ENCODE measurements around the gene EFNA4.

The EFNA4 gene

GRCh38 chr1:155085504-155086127 lies 22.1 kb downstream of the EFNA4 start:
- DNase-seq (ENCODE audit: low read depth in 2 of 2, low spot score in 1 of 2) = peak in 1 of 2 donors; percentile 63

- DNase-seq (ENCODE audit: low read depth in 2 of 2, low spot score in 1 of 2) = peak in 1 of 2 donors; percentile 60
Measured at GRCh38 chr1:155086128-155086741, 22.7 kb downstream of the EFNA4 start.

GRCh38 chr1:155086856-155087535 lies 23.5 kb downstream of the EFNA4 start:
- DNase-seq (ENCODE audit: low read depth in 2 of 2, low spot score in 1 of 2) = no peak

- DNase-seq (ENCODE audit: low read depth in 2 of 2, low spot score in 1 of 2) = peak; percentile 65 to 70
Measured at GRCh38 chr1:155091071-155092051, 27.8 kb downstream of the EFNA4 start.

- DNase-seq (ENCODE audit: low read depth in 2 of 2, low spot score in 1 of 2) = no peak
Measured at GRCh38 chr1:155092131-155092530, 28.6 kb downstream of the EFNA4 start.

GRCh38 chr1:155092641-155093040 lies 29.1 kb downstream of the EFNA4 start:
- DNase-seq (ENCODE audit: low read depth in 2 of 2, low spot score in 1 of 2) = no peak

- DNase-seq (ENCODE audit: low read depth in 2 of 2, low spot score in 1 of 2) = no peak
Measured at GRCh38 chr1:155093911-155094621, 30.5 kb downstream of the EFNA4 start.

GRCh38 chr1:155094622-155094948 lies 31.0 kb downstream of the EFNA4 start:
- no peak for DNase-seq (ENCODE audit: low read depth in 2 of 2, low spot score in 1 of 2)

GRCh38 chr1:155099331-155099730 lies 35.8 kb downstream of the EFNA4 start:
- DNase-seq (ENCODE audit: low read depth in 2 of 2, low spot score in 1 of 2) = no peak

GRCh38 chr1:155103325-155103724 lies 39.8 kb downstream of the EFNA4 start:
- DNase-seq (ENCODE audit: low read depth in 2 of 2, low spot score in 1 of 2) = no peak

- no peak for DNase-seq (ENCODE audit: low read depth in 2 of 2, low spot score in 1 of 2)
Measured at GRCh38 chr1:155104605-155105534, 41.3 kb downstream of the EFNA4 start.

GRCh38 chr1:155105604-155106011 lies 42.1 kb downstream of the EFNA4 start:
- DNase-seq (ENCODE audit: low read depth in 2 of 2, low spot score in 1 of 2) = no peak

- no peak for DNase-seq (ENCODE audit: low read depth in 2 of 2, low spot score in 1 of 2)
Measured at GRCh38 chr1:155106862-155107261, 43.3 kb downstream of the EFNA4 start.

GRCh38 chr1:155107309-155108264 lies 44.0 kb downstream of the EFNA4 start:
- no peak for DNase-seq (ENCODE audit: low read depth in 2 of 2, low spot score in 1 of 2)

GRCh38 chr1:155108296-155108695 lies 44.8 kb downstream of the EFNA4 start:
- DNase-seq (ENCODE audit: low read depth in 2 of 2, low spot score in 1 of 2) = no peak

- no peak for DNase-seq (ENCODE audit: low read depth in 2 of 2, low spot score in 1 of 2)
Measured at GRCh38 chr1:155110381-155110780, 46.8 kb downstream of the EFNA4 start.

GRCh38 chr1:155110826-155111225 lies 47.3 kb downstream of the EFNA4 start:
- DNase-seq (ENCODE audit: low read depth in 2 of 2, low spot score in 1 of 2) = no peak

GRCh38 chr1:155113450-155113980 lies 50.0 kb downstream of the EFNA4 start:
- no peak for DNase-seq (ENCODE audit: low read depth in 2 of 2, low spot score in 1 of 2)
